ENCODE measurements around the gene NOL4L.

The NOL4L gene

GRCh38 chr20:32482442-32483261, 102.5 kb downstream of the NOL4L start:
- no peak for DNase-seq

GRCh38 chr20:32482143-32482441, 103.0 kb downstream of the NOL4L start:
- DNase-seq: no peak

GRCh38 chr20:32481311-32482142, 103.6 kb downstream of the NOL4L start:
- no peak for DNase-seq

GRCh38 chr20:32480371-32481241, 104.5 kb downstream of the NOL4L start:
- DNase-seq: no peak

- DNase-seq: no peak
These were observed 105.4 kb downstream of the NOL4L start for GRCh38 chr20:32479697-32480171.

- DNase-seq: no peak
These were observed 106.1 kb downstream of the NOL4L start for GRCh38 chr20:32479012-32479411.

GRCh38 chr20:32478576-32478975, 106.6 kb downstream of the NOL4L start:
- DNase-seq: no peak

GRCh38 chr20:32477594-32478512, 107.3 kb downstream of the NOL4L start:
- no peak for DNase-seq

GRCh38 chr20:32476684-32477593, 108.2 kb downstream of the NOL4L start:
- no peak for DNase-seq

GRCh38 chr20:32474967-32475811, 109.9 kb downstream of the NOL4L start:
- DNase-seq: peak; percentile 80

GRCh38 chr20:32474717-32474966, 110.5 kb downstream of the NOL4L start:
- DNase-seq: no peak

- no peak for DNase-seq
These were observed 111.0 kb downstream of the NOL4L start for GRCh38 chr20:32474009-32474716.

GRCh38 chr20:32473231-32474008, 111.7 kb downstream of the NOL4L start:
- DNase-seq: no peak

GRCh38 chr20:32472581-32473207, 112.4 kb downstream of the NOL4L start:
- no peak for DNase-seq

- no peak for DNase-seq
These were observed 114.2 kb downstream of the NOL4L start for GRCh38 chr20:32470940-32471339.

GRCh38 chr20:32470025-32470861, 114.9 kb downstream of the NOL4L start:
- DNase-seq: peak; percentile 61

GRCh38 chr20:32468860-32469259, 116.3 kb downstream of the NOL4L start:
- DNase-seq: no peak

All from amniotic stem cell (primary cell).